CD8-positive, alpha-beta memory T cell (primary cell): ENCODE data around the gene BMP3. TPM values are rescaled to one million over a fixed set of nuclear protein-coding genes. Genes with fewer than 3 reads are reported as not detected.

Source experiments
- CTCF ChIA-PET: fragments of 350-600 bp; sonication (Branson Sonifier 250); formaldehyde crosslinking; loops from one replicate; lab custom pipeline; 2021; ENCODE audit warnings: antibody characterized with exemption; lab: Charles Lee
- POLR2A ChIA-PET: fragments of 350-600 bp; sonication (Branson Sonifier 250); formaldehyde crosslinking; loops from one replicate; lab custom pipeline; 2021; ENCODE audit warnings: antibody characterized with exemption; lab: Charles Lee
- DNase-seq, 5 donors: peaks; one replicate each; pipeline versions ENCODE4 v3.0.0 to v3.0.0-alpha.2; 2020 to 2022; ENCODE audit warnings: mixed read lengths in 1 of 5
- H3K27ac ChIP-seq: one replicate; pipeline ENCODE4 v1.7.0; 2013; ENCODE audit warnings: low read depth, mild to moderate bottlenecking, low read length, moderate library complexity
- H3K27me3 ChIP-seq: 2 replicates; pipeline ENCODE4 v1.7.0; 2013; ENCODE audit warnings: low read length, mild to moderate bottlenecking; ENCODE audit not compliant: insufficient read depth, poor library complexity, severe bottlenecking
- H3K36me3 ChIP-seq: 2 replicates; pipeline ENCODE4 v1.7.0; 2013; ENCODE audit warnings: mild to moderate bottlenecking, low read length, moderate library complexity; ENCODE audit not compliant: insufficient read depth
- H3K4me1 ChIP-seq: 2 replicates; pipeline ENCODE4 v1.7.0; 2013; ENCODE audit warnings: mild to moderate bottlenecking, low read length, moderate library complexity; ENCODE audit not compliant: insufficient read depth
- H3K4me3 ChIP-seq: 2 replicates; pipeline ENCODE4 v1.7.0; 2013; ENCODE audit warnings: mild to moderate bottlenecking, low read length
- H3K9me3 ChIP-seq: 2 replicates; pipeline ENCODE4 v1.7.0; 2013; ENCODE audit warnings: mild to moderate bottlenecking, low read length
- H3K27ac Mint-ChIP-seq, 8 donors: one replicate each; pipeline ENCODE4 v1.8.0; 2020 to 2021; ENCODE audit warnings: mixed read lengths in 8 of 8, mild to moderate bottlenecking in 6 of 8, inconsistent platforms in 3 of 8, moderate library complexity in 3 of 8
- H3K27me3 Mint-ChIP-seq, 2 donors: one replicate each; pipeline ENCODE4 v1.8.0; 2020 to 2021; ENCODE audit warnings: mixed read lengths in 2 of 2, mild to moderate bottlenecking in 1 of 2, moderate library complexity in 1 of 2
- H3K36me3 Mint-ChIP-seq, 3 donors: one replicate each; pipeline ENCODE4 v1.8.0; 2020 to 2021; ENCODE audit warnings: mixed read lengths in 3 of 3, inconsistent platforms in 1 of 3, mild to moderate bottlenecking in 1 of 3
- H3K4me1 Mint-ChIP-seq, 3 donors: one replicate each; pipeline ENCODE4 v1.8.0; 2020 to 2021; ENCODE audit warnings: mixed read lengths in 3 of 3, inconsistent platforms in 1 of 3, mild to moderate bottlenecking in 1 of 3
- H3K4me3 Mint-ChIP-seq, 7 donors: one replicate each; pipeline ENCODE4 v1.8.0; 2020 to 2021; ENCODE audit warnings: mixed read lengths in 7 of 7, mild to moderate bottlenecking in 6 of 7, moderate library complexity in 4 of 7, inconsistent platforms in 2 of 7
- H3K9me3 Mint-ChIP-seq, 5 donors: one replicate each; pipeline ENCODE4 v1.8.0; 2020 to 2022; ENCODE audit warnings: mixed read lengths in 5 of 5, mild to moderate bottlenecking in 3 of 5, moderate library complexity in 2 of 5, inconsistent platforms in 1 of 5
- polyA plus RNA-seq: library from polyadenylated mRNA; unstranded; fragments of 300-500 nt; fragmentation: Illumina TruSeq; gene quantifications from one replicate; pipeline ENCODE4 v1.2.3, GENCODE V29; 2021
- total RNA-seq, 2 experiments: library from RNA; stranded (reverse); gene quantifications; one replicate each; pipeline ENCODE4 v1.2.3, GENCODE V29; 2021

Gene BMP3
- total and polyA plus RNA-seq, 3 experiments from 2014 or later, result not detected

GRCh38 chr4:81052119-81053068 is 21.9 kb downstream of the BMP3 start:
- no peak overlapping the region for H3K27ac Mint-ChIP-seq
- Histone ChIP-seq H3K4me3 (no peak overlapping the region), H3K36me3 (no peaks in the 10 kb centered on the region), H3K27ac (no peak overlapping the region), H3K27me3 (no peaks in the 10 kb centered on the region), H3K9me3 (no peaks in the 10 kb centered on the region), H3K4me1 (no peaks in the 10 kb centered on the region)
- no peak overlapping the region for H3K4me3 Mint-ChIP-seq
- H3K9me3 Mint-ChIP-seq, result no peaks in the 10 kb centered on the region
- ChIA-PET CTCF (interaction anchor here (1.0 to 2.0 kb wide), 2 partner anchors 13 to 686 kb away, joined by 3 to 11 read pairs; no protein-coding TSS in a partner anchor), POLR2A (no interaction called here)
- DNase-seq, result peak; percentile 12 to 60 (median 21)
- H3K27me3 Mint-ChIP-seq, result peaks cover 0 to 24% of the 10 kb centered on the region in 2 donors
- peaks cover 0 to 1% (median 0%) of the 10 kb centered on the region in 3 donors for H3K36me3 Mint-ChIP-seq
- no peaks in the 10 kb centered on the region for H3K4me1 Mint-ChIP-seq

GRCh38 chr4:81058621-81059020 is 28.1 kb downstream of the BMP3 start:
- Mint-ChIP-seq H3K27me3 (peaks cover 7 to 37% of the 10 kb centered on the region in 2 donors), H3K9me3 (no peaks in the 10 kb centered on the region), H3K4me1 (no peaks in the 10 kb centered on the region), H3K36me3 (no peaks in the 10 kb centered on the region), H3K27ac (no peak overlapping the region), H3K4me3 (no peak overlapping the region)
- Histone ChIP-seq H3K4me1 (no peaks in the 10 kb centered on the region), H3K27ac (no peak overlapping the region), H3K4me3 (no peak overlapping the region), H3K9me3 (no peaks in the 10 kb centered on the region), H3K27me3 (no peaks in the 10 kb centered on the region), H3K36me3 (no peaks in the 10 kb centered on the region)
- CTCF ChIA-PET, result no interaction called here
- DNase-seq, result no peak
- POLR2A ChIA-PET, result no interaction called here

GRCh38 chr4:81060587-81061343 is 30.3 kb downstream of the BMP3 start:
- H3K9me3 Mint-ChIP-seq, result no peaks in the 10 kb centered on the region
- no peaks in the 10 kb centered on the region for H3K36me3 Mint-ChIP-seq
- no peak for DNase-seq
- H3K27ac Mint-ChIP-seq, result no peak overlapping the region
- Histone ChIP-seq H3K27ac (no peak overlapping the region), H3K9me3 (no peaks in the 10 kb centered on the region), H3K4me1 (no peaks in the 10 kb centered on the region), H3K36me3 (no peaks in the 10 kb centered on the region), H3K27me3 (no peaks in the 10 kb centered on the region), H3K4me3 (no peak overlapping the region)
- H3K4me1 Mint-ChIP-seq, result no peaks in the 10 kb centered on the region
- peaks cover 10 to 27% of the 10 kb centered on the region in 2 donors for H3K27me3 Mint-ChIP-seq
- ChIA-PET CTCF (no interaction called here), POLR2A (no interaction called here)
- H3K4me3 Mint-ChIP-seq, result no peak overlapping the region

GRCh38 chr4:81061344-81061730 is 30.8 kb downstream of the BMP3 start:
- H3K27me3 Mint-ChIP-seq, result peaks cover 10 to 29% of the 10 kb centered on the region in 2 donors
- no peaks in the 10 kb centered on the region for H3K36me3 Mint-ChIP-seq
- H3K4me1 ChIP-seq, result no peaks in the 10 kb centered on the region
- H3K27me3 ChIP-seq, result no peaks in the 10 kb centered on the region
- H3K4me1 Mint-ChIP-seq, result no peaks in the 10 kb centered on the region
- no peaks in the 10 kb centered on the region for H3K9me3 Mint-ChIP-seq
- no peak for DNase-seq
- CTCF ChIA-PET, result no interaction called here
- POLR2A ChIA-PET, result no interaction called here
- H3K27ac Mint-ChIP-seq, result no peak overlapping the region
- no peaks in the 10 kb centered on the region for H3K9me3 ChIP-seq
- no peak overlapping the region for H3K4me3 ChIP-seq
- no peak overlapping the region for H3K4me3 Mint-ChIP-seq
- H3K27ac ChIP-seq, result no peak overlapping the region
- no peaks in the 10 kb centered on the region for H3K36me3 ChIP-seq

GRCh38 chr4:81062001-81062400 is 31.5 kb downstream of the BMP3 start:
- Mint-ChIP-seq H3K9me3 (no peaks in the 10 kb centered on the region), H3K27me3 (peaks cover 10 to 32% of the 10 kb centered on the region in 2 donors), H3K4me3 (no peak overlapping the region), H3K27ac (no peak overlapping the region), H3K4me1 (no peaks in the 10 kb centered on the region), H3K36me3 (no peaks in the 10 kb centered on the region)
- CTCF ChIA-PET, result no interaction called here
- H3K27ac ChIP-seq, result no peak overlapping the region
- DNase-seq, result no peak
- H3K36me3 ChIP-seq, result no peaks in the 10 kb centered on the region
- POLR2A ChIA-PET, result no interaction called here
- no peaks in the 10 kb centered on the region for H3K27me3 ChIP-seq
- H3K9me3 ChIP-seq, result no peaks in the 10 kb centered on the region
- H3K4me3 ChIP-seq, result no peak overlapping the region
- no peaks in the 10 kb centered on the region for H3K4me1 ChIP-seq

GRCh38 chr4:81065446-81065845 is 34.9 kb downstream of the BMP3 start:
- no peaks in the 10 kb centered on the region for H3K9me3 Mint-ChIP-seq
- ChIA-PET POLR2A (no interaction called here), CTCF (no interaction called here)
- DNase-seq, result no peak
- no peak overlapping the region for H3K27ac Mint-ChIP-seq
- no peaks in the 10 kb centered on the region for H3K4me1 ChIP-seq
- H3K36me3 Mint-ChIP-seq, result no peaks in the 10 kb centered on the region
- no peaks in the 10 kb centered on the region for H3K36me3 ChIP-seq
- H3K27me3 ChIP-seq, result no peaks in the 10 kb centered on the region
- H3K27me3 Mint-ChIP-seq, result peaks cover 4 to 32% of the 10 kb centered on the region in 2 donors
- no peak overlapping the region for H3K4me3 ChIP-seq
- no peaks in the 10 kb centered on the region for H3K9me3 ChIP-seq
- no peak overlapping the region for H3K4me3 Mint-ChIP-seq
- no peaks in the 10 kb centered on the region for H3K4me1 Mint-ChIP-seq
- H3K27ac ChIP-seq, result no peak overlapping the region

GRCh38 chr4:81069706-81070331 is 39.3 kb downstream of the BMP3 start:
- Histone ChIP-seq H3K9me3 (no peaks in the 10 kb centered on the region), H3K27ac (no peak overlapping the region), H3K4me1 (no peaks in the 10 kb centered on the region), H3K4me3 (no peak overlapping the region), H3K36me3 (no peaks in the 10 kb centered on the region), H3K27me3 (no peaks in the 10 kb centered on the region)
- peak; percentile 19 to 67 (median 40) for DNase-seq
- Mint-ChIP-seq H3K9me3 (no peaks in the 10 kb centered on the region), H3K4me1 (no peaks in the 10 kb centered on the region), H3K27ac (no peak overlapping the region), H3K27me3 (peaks cover 8 to 26% of the 10 kb centered on the region in 2 donors), H3K4me3 (no peak overlapping the region), H3K36me3 (no peaks in the 10 kb centered on the region)
- ChIA-PET CTCF (interaction anchor here (0.7 to 3.2 kb wide), 12 partner anchors 9 to 715 kb away, joined by 3 to 31 read pairs (median 4); no protein-coding TSS in a partner anchor), POLR2A (no interaction called here)
